Measurements from ENCODE around the gene EHD2. TPM values are rescaled to one million over a fixed set of nuclear protein-coding genes. Genes with fewer than 3 reads are reported as not detected.

The EHD2 gene
- total and polyA plus RNA-seq, 2 of the 13 experiments (the other 11 are each of a cell fraction or from before 2014, with no cell fraction given) = 0.09 to 0.28 TPM

- WGBS (ENCODE audit: low lambda C conversion rate) = 98% methylated on average over 14 of the region's 23 CpGs
- TF ChIP-seq, protein P1, sequence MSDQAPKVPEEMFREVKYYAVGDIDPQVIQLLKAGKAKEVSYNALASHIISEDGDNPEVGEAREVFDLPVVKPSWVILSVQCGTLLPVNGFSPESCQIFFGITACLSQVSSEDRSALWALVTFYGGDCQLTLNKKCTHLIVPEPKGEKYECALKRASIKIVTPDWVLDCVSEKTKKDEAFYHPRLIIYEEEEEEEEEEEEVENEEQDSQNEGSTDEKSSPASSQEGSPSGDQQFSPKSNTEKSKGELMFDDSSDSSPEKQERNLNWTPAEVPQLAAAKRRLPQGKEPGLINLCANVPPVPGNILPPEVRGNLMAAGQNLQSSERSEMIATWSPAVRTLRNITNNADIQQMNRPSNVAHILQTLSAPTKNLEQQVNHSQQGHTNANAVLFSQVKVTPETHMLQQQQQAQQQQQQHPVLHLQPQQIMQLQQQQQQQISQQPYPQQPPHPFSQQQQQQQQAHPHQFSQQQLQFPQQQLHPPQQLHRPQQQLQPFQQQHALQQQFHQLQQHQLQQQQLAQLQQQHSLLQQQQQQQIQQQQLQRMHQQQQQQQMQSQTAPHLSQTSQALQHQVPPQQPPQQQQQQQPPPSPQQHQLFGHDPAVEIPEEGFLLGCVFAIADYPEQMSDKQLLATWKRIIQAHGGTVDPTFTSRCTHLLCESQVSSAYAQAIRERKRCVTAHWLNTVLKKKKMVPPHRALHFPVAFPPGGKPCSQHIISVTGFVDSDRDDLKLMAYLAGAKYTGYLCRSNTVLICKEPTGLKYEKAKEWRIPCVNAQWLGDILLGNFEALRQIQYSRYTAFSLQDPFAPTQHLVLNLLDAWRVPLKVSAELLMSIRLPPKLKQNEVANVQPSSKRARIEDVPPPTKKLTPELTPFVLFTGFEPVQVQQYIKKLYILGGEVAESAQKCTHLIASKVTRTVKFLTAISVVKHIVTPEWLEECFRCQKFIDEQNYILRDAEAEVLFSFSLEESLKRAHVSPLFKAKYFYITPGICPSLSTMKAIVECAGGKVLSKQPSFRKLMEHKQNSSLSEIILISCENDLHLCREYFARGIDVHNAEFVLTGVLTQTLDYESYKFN (CRISPR knock-in tag; conservative IDR thresholded peaks at IDR 0.05) = no peak
- TF ChIP-seq SNRNP70 (IDR thresholded peaks at IDR 0.05; ENCODE audit: low read depth, low read length) (no peak), PITX1 (CRISPR knock-in tag; IDR thresholded peaks at IDR 0.05) (no peak), THAP11 (CRISPR knock-in tag; IDR thresholded peaks at IDR 0.05) (no peak), ZNF530 (CRISPR knock-in tag; IDR thresholded peaks at IDR 0.05; ENCODE audit: low read depth) (no peak), CENPX (CRISPR knock-in tag; IDR thresholded peaks at IDR 0.05) (no peak), MLXIP (CRISPR knock-in tag; IDR thresholded peaks at IDR 0.05; ENCODE audit: borderline replicate concordance) (no peak), HNF1A (IDR thresholded peaks at IDR 0.05; ENCODE audit: low read depth) (no peak), HNF1A (CRISPR knock-in tag; IDR thresholded peaks at IDR 0.05; ENCODE audit: borderline replicate concordance) (no peak), NFYB (CRISPR knock-in tag; IDR thresholded peaks at IDR 0.05) (no peak), ELK4 (CRISPR knock-in tag; IDR thresholded peaks at IDR 0.05; ENCODE audit: borderline replicate concordance) (no peak)
- TF ChIP-seq, protein P2, sequence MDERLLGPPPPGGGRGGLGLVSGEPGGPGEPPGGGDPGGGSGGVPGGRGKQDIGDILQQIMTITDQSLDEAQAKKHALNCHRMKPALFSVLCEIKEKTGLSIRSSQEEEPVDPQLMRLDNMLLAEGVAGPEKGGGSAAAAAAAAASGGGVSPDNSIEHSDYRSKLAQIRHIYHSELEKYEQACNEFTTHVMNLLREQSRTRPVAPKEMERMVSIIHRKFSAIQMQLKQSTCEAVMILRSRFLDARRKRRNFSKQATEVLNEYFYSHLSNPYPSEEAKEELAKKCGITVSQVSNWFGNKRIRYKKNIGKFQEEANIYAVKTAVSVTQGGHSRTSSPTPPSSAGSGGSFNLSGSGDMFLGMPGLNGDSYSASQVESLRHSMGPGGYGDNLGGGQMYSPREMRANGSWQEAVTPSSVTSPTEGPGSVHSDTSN (CRISPR knock-in tag; IDR thresholded peaks at IDR 0.05) = no peak
Observed at GRCh38 chr19:47681936-47682335, 31.3 kb upstream of the EHD2 start.

More at GRCh38 chr19:47681936-47682335, 31.3 kb upstream of the EHD2 start:
- H3K9me3 ChIP-seq (ENCODE audit: low read length) = no peaks in the 10 kb centered on the region
- ChIA-PET CTCF (ENCODE audit: low intra/inter-chr PET ratio, low total read pairs) (no interaction called here), POLR2A (no interaction called here)
- H3K79me2 ChIP-seq (ENCODE audit: insufficient read depth, low read length) = no peaks in the 10 kb centered on the region
- H2AFZ ChIP-seq (ENCODE audit: low read length) = no peak overlapping the region
- H4K20me1 ChIP-seq (ENCODE audit: insufficient read depth, low read length) = no peaks in the 10 kb centered on the region
- no peaks in the 10 kb centered on the region for H3K4me1 ChIP-seq (ENCODE audit: insufficient read depth, low read length)
- intact Hi-C loops (cut with micrococcal nuclease; ENCODE audit: unreplicated experiment) (no loop called here), in situ Hi-C loops (cut with HindIII; ENCODE audit: extremely low pct_ligation_motif_present, low pct_unique_long_range_greater_than_20kb) (no loop called here)
- H3K36me3 ChIP-seq (replicated peaks in 1 of 2; ENCODE audit: control insufficient read depth in 1 of 2, insufficient read depth in 2 of 2, low read length in 2 of 2) = peaks cover 0 to 2% of the 10 kb centered on the region in 2 experiments; a peak in 2 of 5 replicates
- ATAC-seq (no peak), FAIRE-seq (no peak), DNase-seq (ENCODE audit: low spot score) (no peak)
- no peak overlapping the region for H3K4me3 ChIP-seq (replicated peaks in 1 of 3; ENCODE audit: insufficient read depth in 1 of 3, low read depth in 2 of 3, low read length in 3 of 3)
- H3K4me2 ChIP-seq (ENCODE audit: low read depth, low read length) = no peak overlapping the region
- no peaks in the 10 kb centered on the region for H3K27me3 ChIP-seq (ENCODE audit: control insufficient read depth in 1 of 2, insufficient read depth in 2 of 2, low read length in 2 of 2)
- H3K27ac ChIP-seq (ENCODE audit: extremely low read length, insufficient read depth, low read length) = no peak overlapping the region
- no TSS peak for BruUV-seq (replicated peaks)
- H3K9ac ChIP-seq (ENCODE audit: insufficient read depth, low read depth, low read length) = no peak overlapping the region

All from HepG2 (cell line).